ENCODE results near the gene SUMO2.
A peak's percentile ranks its signal among the peaks of the same experiment; 100 is the strongest.
"Not testable (repeated sequence)": the region's sequence is repeated elsewhere in the genome, so short reads cannot be mapped to it uniquely, and the experiment has no call there.

SUMO2 gene

DNA sequence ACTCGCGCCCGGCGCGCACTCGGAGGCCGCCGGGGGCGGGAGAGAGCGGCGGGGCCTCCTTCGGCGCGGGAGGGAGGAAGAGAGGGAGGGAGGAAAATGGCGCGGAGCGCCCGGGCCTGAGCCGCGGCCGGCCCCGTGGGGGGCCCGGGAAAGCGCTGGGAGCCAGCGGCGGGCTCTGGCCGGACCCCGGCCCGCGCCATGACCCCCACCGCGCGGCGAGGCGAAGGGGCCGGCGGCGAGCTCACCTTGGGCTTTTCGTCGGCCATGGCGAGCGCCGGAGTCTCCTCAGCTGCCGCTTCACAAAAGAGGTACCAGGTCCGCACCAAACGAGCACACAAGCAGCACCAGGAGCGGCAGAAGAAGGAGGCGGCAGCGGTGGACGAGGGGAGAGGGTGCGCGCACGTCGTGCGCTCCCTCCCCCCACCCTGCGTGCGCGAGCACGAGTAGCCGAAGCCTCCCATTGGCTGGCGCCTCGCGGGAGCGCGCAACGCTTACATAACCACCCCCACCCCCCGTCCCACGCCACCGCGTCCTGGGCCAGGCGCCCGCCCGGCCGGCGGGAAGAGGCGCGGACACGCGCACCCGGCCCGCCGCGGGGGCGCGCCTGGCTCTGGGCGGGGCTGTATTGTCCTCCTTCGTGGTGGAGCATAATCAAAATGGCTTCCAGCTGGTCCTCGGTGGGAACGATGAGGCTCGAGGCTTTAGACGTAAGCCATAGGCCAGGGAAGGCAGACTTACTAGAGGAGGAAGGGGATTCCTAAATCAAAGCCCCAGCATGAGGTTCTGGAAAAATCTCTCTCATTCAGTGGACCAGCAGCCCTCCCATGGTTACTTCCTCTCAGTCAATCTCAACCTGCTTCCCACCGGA is at the start of gene SUMO2:
SUMO2 (minus strand) TSS at position 391 of the 868 bp plus-strand sequence; CDS start at position 266, 125 bp downstream.
- DNase-seq (ENCODE audit: low read depth in 2 of 2, low spot score in 1 of 2), result peak; percentile 84 to 93

DNA sequence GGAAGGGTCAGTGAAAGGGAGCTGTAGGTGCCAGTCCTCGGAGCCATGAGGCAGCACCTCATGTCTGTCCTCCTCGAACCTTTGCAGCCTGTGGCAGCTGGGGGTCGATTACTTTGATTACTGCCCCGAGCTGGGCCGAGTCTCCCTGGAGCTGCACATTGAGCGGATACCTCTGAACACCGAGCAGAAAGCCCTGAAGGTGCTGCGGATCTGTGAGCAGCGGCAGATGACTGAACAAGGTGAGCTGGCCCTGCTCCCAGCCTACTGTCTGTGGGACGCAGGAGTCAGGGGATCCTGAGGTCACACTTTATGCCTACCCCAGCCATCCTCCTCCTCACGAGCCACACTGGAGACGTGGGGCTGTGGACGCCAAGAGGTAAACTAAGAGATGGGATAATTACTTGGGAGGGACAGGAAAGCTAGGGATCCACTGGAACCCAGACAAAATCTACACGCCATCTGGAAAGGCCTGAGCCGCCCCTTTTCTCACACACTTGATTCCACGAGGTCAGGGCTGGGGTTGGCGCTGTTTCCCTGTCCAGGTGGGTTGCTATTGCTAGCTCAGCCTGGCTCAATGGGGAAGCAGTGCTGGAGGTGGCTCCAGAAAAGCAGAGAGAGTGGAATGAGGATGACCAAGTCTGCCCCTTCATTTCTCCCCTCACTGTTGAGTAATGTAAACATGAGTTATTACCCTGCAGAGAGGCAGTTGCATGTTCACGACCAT is 49.1 kb upstream of the SUMO2 start:
- no peak for DNase-seq (ENCODE audit: low read depth in 2 of 2, low spot score in 1 of 2)

DNA sequence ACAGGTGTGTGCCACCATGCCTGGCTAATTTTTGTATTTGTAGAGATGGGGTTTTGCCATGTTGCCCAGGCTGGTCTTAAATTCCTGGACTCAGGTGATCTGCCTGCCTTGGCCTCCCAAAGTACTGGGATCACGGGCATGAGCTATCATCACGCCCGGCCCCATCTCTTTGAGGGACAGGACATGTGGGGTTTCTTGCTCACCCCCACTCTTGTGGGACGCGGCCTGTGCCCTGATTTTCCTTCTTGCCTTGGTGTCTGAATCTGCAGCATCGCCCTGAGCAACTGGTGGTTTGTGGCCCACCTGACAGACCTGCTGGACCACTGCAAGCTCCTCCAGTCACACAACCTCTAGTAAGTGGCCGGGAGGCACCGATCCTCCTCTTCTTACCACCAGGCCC is 48.3 kb upstream of the SUMO2 start:
- DNase-seq (ENCODE audit: low read depth in 2 of 2, low spot score in 1 of 2), result no peak

DNA sequence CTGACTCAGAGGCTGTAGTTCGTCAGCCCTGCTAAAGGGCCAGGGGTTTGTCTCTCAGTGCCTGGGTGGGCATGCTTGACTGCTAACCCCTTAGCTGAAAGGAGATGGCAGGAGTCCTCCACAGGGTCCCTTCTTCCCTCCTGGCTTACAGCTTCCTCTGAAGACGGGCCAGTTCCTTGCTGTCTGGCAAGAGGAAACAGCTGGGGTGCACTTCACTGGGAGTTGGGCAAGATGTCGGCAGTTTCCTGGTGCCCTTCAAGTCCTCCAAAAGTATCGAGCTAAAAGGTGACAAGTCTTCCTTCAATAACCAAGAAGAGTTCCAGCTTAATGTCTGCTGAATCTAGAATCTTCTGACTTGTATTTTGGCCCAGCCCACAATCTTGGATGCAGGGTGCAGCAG is 46.1 kb upstream of the SUMO2 start:
- no peak for DNase-seq (ENCODE audit: low read depth in 2 of 2, low spot score in 1 of 2)

DNA sequence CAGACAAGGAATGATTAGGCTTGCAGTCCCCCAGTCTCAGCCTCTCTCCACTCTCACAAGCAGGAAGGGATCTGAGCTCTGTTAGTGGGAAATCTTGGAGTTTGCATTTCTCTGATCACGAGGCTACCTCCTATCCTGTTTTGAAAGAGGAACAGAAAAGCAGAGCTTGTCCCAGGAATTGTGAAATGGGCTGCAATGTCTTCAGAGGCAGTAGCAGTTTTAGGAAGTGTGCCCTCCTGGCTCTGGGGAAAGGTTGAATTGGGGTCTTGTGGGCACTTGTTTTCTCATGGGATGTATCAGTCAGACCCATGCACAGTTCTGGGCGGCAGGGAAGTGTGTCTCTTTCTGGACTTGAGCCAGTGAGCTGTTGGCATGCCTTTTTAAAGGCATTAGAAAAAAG is 45.5 kb upstream of the SUMO2 start:
- DNase-seq (ENCODE audit: low read depth in 2 of 2, low spot score in 1 of 2), result no peak

DNA sequence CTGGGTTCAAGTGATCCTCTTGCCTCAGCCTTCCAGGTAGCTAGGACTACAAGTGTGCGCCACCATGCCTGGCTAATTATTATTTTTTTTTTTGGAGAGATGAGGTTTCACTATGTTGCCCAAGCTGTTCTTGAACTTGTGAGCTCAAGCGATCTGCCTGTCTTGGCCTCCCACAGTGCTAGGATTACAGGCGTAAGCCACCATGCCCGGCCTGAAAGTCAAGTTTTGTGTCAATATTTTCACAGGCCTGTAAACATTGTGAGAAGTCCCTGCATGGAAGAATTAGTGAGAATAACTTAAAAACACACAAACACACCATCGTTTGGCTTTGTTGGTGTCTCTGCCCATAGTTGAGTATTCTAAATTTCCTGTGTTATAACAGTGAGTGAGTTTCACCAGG is 45.0 kb upstream of the SUMO2 start:
- no peak for DNase-seq (ENCODE audit: low read depth in 2 of 2, low spot score in 1 of 2)

DNA sequence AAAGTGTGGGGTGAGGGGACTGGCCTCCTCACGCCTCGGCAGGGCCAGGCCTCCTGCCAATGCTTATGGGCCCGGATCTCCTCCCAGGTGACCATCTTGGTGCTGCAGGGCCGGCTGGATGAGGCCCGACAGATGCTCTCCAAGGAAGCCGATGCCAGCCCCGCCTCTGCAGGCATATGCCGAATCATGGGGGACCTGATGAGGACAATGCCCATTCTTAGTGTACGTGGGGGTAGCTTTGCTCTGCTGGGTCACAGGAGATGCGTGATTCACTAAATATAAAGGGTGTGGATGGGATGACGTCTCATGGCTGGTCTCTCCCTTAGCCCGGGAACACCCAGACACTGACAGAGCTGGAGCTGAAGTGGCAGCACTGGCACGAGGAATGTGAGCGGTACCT is 42.3 kb upstream of the SUMO2 start:
- no peak for DNase-seq (ENCODE audit: low read depth in 2 of 2, low spot score in 1 of 2)

DNA sequence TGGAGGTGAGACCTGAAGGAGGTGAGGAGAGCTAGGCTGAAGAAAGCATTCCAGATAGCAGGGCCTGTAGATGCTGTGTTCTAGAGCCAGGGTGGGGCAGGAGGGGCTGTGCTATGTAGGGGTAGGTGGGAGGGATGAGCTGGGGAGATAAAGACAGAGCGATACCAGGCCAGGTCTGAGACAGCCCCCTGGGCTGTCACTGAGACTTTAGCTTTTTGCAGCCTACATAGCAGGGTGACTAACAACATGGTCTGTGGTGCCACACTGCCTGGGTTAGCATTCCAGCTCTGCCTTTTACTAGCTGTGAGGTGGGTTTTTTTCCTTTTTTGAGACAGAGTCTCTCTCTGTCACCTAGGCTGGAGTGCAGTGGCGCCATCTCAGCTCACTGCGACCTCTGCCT is 37.1 kb upstream of the SUMO2 start:
- DNase-seq (ENCODE audit: low read depth in 2 of 2, low spot score in 1 of 2), result no peak

DNA sequence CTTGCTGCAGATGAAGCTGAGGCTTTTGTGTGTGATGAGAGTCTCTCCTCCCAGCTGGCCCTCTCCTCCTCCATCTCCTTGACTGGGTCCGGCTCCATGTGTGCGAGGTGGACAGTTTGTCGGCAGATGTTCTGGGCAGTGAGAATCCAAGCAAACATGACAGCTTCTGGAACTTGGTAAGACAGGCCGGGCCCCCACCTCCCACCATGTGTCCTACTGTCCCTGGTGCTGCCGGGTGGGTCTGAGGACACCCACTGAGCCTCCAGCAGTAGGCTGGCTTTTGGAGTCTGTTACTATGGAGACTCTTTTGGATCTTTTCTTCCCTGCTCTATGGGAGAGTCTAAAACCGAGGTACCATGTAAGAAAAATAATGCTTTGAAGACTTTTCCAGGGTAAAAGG is 35.4 kb upstream of the SUMO2 start:
- no peak for DNase-seq (ENCODE audit: low read depth in 2 of 2, low spot score in 1 of 2)

DNA sequence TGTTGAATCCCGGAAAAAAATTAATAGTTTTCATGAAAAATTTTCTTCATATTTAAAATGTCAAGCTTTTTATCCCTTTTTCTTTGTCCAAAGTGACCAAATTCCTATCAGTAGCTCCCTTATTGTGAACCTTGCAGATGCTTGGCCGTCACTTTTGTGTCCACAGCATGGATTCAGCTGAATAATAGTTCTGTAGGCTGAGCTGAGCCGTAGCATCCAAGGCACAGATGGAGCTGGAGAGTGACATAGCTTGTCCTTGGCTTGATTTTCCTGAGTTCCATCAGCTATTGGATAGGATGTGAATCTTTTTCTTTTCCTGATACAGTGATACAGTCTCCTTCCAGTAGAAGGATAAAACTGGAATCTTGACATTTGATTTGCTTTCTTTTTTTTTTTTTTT is 26.3 kb upstream of the SUMO2 start:
- DNase-seq (ENCODE audit: low read depth in 2 of 2, low spot score in 1 of 2), result no peak

DNA sequence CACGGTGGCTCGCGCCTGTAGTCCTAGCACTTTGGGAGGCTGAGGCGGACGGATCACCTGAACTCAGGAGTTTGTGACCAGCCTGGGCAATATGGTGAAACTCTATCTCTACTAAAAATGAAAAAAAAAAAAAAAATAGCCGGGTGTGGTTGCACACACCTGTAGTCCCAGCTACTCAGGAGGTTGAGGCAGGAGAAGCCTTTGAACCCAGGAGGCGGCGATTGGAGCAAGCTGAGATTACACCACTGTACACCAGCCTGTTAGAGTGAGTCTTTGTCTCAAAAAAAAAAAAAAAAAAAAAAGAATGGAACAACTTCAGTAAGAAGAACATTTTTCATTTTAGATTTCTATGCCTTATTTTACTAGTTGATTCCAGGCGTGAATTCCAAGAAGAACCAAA is 25.4 kb upstream of the SUMO2 start:
- DNase-seq (ENCODE audit: low read depth in 2 of 2, low spot score in 1 of 2), result no peak

DNA sequence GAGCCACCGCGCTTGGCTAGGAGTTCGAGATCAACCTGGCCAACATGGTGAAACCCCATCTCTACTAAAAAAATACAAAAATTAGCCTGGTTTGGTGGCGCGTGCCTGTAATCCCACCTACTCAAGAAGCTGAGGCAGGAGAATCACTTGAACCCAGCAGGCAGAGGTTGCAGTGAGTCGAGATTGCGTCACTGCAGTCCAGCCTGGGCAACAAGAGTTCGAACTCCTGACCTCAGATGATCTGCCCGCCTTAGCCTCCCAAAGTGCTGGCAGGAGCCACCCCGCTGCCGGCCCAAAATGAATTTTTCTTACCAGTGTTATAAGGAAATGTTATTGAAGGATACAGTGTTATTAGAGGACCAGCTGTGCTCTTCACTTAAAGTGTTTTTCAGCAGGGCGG is 25.0 kb upstream of the SUMO2 start:
- no peak for DNase-seq (ENCODE audit: low read depth in 2 of 2, low spot score in 1 of 2)

DNA sequence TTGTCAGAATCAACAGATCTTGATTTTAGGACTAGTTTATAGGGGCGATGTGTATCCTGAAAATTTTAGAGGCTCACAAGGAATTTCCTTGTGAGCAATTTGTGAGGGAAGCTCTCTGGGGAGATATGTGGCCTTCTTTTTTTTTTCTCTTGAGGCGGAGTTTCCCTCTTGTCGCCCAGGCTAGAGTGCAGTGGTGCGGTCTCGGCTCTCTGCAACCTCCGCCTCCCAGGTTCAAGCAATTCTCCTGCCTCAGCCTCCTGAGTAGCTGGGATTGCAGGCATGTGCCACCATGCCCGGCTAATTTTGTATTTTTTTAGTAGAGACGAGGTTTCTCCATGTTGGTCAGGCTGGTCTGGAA is 24.3 kb upstream of the SUMO2 start:
- not testable (repeated sequence) for DNase-seq (ENCODE audit: low read depth in 2 of 2, low spot score in 1 of 2)

DNA sequence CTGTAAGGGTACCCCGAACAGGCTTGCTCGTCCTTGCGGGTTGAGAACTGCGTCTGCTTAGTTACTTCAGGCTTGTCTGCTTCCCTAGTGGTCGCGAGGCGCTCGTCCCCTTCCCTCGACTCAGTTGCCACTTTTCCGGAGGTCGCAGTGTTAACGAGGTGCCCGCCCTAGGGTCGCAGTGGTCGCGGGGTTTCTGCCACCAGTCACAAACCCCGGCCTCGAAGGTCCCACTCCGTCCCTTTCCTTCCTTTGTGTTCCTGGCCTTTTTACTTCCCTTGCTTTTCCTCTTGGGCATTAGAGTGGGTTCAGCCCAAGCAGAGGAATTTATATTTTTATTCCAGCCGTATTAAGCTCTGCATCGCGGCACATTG is 23.0 kb upstream of the SUMO2 start:
- DNase-seq (ENCODE audit: low read depth in 2 of 2, low spot score in 1 of 2), result no peak

DNA sequence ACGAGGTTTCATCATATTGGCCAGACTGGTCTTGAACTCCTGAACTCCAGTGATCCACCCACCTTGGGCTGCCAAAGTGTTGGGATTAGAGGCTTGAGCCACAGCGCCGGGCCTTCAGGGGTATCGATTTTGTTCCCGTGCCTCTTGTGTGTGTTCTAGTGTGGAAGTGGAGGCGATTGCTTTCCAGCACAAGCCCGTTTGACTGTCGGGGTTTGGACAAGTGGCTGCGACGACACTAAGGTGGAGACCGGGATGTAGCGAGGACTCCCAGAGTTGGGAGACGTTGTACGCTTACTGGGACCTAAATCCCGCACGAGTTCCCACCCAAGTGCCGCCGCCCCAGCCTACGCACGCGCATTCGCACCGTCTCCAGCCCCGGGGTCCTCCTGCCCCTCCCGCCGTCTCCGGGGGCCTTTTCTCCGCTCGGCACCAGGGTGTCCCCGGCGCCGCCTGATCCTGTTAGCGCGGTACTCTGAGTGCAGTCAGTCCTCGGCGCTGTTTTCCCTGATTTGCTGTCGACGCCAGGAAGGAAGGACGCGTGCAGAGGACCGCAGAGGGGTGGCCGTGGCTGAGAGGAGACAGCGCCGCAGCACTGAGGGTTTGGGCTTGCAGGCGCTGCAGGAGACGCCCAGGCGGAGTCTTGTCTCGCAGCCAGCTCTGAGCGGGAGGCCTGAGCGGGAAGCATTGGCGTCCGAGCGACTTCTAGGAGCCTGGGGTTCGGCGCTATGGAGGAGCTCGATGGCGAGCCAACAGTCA is 22.5 kb upstream of the SUMO2 start, which contains the start of gene NUP85:
NUP85 (plus strand) TSS at position 643 of the 756 bp plus-strand sequence; CDS start at position 726, 83 bp downstream.
- DNase-seq (ENCODE audit: low read depth in 2 of 2, low spot score in 1 of 2), result peak; percentile 77 to 86

DNA sequence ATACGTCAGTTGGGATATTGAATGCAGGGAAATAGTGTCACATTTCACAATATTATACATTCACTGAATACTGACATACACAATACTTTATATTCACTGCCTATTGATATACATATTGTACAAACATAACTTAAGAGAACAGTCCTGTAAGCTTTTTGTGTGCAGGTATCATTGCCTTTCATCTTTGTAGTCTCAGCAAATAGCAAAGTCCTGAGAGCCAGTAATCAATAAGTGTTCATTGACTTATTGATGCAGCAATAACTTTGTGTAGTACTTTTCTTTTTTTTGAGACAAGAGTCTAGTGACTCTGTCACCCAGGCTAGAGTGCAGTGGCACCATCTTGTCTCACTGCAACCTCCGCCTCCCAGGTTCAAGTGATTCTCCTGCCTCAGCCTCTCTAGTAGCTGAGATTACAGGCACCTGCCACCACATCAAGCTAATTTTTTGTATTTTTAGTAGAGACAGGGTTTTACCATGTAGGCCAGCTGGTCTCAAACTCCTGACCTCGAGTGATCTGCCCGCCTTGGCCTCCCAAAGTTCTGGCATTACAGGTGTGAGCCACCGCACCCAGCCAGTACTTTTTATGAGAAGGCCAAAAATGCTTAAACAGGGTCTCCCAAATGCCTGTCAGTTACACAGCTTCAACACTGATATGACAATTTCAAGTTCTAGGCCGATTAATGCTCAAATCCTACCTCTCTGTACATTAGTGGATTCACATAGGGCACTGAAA is 17.3 kb upstream of the SUMO2 start:
- DNase-seq (ENCODE audit: low read depth in 2 of 2, low spot score in 1 of 2), result no peak

DNA sequence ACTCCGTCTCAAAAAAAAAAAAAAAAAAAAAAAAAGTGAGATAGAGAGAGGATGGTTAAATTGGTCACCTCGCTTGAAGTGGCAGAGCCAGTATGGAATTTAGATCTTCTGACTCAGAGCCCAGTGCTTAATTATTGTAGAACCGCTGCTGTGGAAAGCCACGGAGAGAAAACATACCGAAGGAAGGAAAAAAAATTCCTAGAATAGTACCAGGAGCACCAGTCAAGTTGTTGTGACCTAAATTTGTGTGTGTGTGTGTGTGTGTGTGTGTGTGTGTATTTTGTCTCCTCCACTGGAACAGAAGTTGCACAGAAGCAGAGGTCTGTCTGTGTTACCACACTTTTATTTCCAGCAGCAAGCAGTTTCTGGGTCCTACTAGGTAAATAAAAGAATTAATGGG is 12.1 kb upstream of the SUMO2 start:
- no peak for DNase-seq (ENCODE audit: low read depth in 2 of 2, low spot score in 1 of 2)

DNA sequence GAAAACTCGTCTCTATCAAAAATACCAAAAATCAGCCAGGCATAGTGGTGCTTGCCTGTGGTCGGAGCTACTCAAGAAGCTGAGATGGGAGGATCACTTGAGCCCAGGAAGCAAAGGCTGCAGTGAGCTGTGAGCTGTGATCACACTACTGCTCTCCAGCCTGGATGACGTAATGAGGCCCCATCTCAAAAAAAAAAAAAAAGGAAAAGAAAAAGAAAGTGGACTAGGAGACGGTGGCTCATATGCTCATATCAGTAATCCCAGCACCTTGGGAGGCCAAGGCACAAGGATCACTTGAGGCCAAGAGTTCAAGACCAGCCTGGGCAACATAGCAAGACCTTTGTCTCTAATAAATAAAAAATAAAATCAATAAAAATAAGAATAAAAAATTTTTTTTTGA is 8.8 kb upstream of the SUMO2 start:
- no peak for DNase-seq (ENCODE audit: low read depth in 2 of 2, low spot score in 1 of 2)

DNA sequence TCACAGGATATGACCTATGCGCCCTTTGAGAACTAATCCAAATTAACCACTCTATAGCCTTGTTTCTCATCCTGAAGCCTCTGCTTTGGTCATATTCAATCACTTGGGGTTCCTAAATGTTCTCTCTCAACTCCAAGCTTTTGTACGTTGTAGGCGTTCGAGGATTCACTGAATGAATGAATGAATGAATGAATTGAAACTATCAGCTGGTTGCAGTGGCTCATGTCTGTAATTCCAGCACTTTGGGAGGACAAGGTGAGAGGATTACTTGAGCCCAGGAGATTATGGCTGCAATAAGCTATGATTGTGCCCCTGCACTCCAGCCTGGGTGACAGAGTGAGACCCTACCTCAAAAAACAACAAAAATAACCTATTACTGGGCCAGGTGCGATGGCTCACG is 5.9 kb upstream of the SUMO2 start:
- DNase-seq (ENCODE audit: low read depth in 2 of 2, low spot score in 1 of 2), result no peak

DNA sequence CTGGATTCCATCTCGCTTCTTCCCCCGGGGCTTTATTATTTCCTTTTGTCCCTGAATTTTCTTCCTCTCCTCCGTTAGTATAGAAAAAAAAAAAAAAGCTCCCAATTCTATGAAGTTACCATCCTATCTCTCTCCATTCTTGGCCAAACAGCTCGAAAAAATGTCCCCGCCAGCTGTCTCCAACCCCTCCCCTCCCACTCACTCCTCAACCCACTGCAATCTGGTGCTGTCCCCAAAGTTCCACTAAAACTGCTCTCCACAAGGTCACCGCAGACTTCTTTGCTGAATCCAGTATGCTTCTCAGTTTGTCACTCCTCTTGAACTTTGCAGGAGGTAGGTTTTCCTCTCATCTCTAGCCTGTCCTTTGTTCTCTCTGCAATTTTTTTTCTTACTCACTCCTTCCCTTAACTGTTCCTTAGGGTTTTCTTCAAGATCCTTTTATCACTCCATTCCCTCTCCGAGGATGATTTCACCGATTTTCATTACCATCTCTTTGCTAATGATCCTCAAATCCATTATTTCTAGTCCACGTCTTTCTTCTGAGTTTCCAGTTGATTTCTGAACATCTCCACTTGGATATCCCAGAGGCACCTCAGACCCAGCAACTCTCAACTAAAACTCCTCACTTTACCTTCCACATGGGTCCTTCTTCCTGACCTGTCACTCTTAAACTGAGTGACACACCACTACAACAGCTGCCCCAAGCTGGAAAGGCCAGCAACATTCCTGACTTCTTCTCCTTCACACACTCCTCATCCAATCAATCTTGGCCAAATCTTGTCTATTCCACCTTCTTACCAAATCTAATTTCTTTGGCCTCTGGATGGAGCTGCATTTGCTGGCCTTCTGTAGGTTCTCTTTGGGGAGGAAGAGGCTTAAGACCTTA is 1.5 kb upstream of the SUMO2 start:
- no peak for DNase-seq (ENCODE audit: low read depth in 2 of 2, low spot score in 1 of 2)

DNA sequence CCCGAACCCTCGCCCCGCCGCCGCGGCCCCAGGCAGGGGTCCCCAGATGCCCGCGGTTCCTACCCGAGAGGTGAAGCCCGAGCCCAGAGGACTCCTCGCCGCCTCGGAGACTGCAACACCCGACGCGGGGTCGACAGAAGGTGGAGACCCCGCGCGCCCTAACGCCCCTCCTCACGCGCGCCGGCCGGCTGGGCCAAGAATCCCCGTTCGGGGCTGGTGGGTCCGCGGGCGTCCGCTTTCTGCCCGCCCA is 515 bp downstream of the SUMO2 start:
- DNase-seq (ENCODE audit: low read depth in 2 of 2, low spot score in 1 of 2), result no peak
